GM12878 (cell line): Measurements from ENCODE around the gene LYSMD1.

Source experiments
- BRCA1 ChIP-seq: IDR thresholded peaks from 2 replicates; pipeline ENCODE4 v1.6.1; 2011; ENCODE audit warnings: low read depth, low read length, improper control_type of control experiment
- EP300 ChIP-seq, 2 experiments: fragments of 150-350 bp in 1 of 2; IDR thresholded peaks; 2 replicates each; pipeline ENCODE4 v1.6.1; 2011 to 2012; ENCODE audit warnings: low read depth in 2 of 2, low read length in 2 of 2, borderline replicate concordance in 1 of 2, improper control_type of control experiment in 1 of 2, inconsistent platforms in 1 of 2; ENCODE audit not compliant: control insufficient read depth in 1 of 2
- LARP7 ChIP-seq: fragments of 450-650 bp; IDR thresholded peaks from 2 replicates; pipeline ENCODE4 v1.6.1; 2017; ENCODE audit warnings: mild to moderate bottlenecking
- RCOR1 ChIP-seq: conservative IDR thresholded peaks from 2 replicates; pipeline ENCODE4 v1.6.1; 2012; ENCODE audit warnings: low read depth, low read length, improper control_type of control experiment
- TBL1XR1 ChIP-seq: IDR thresholded peaks from 2 replicates; pipeline ENCODE4 v1.6.1; 2012; ENCODE audit warnings: low read depth, low read length, improper control_type of control experiment
- TF ChIP-seq, protein P1 (sequence below), 3 experiments: IDR thresholded peaks in 2 of 3; conservative IDR thresholded peaks in 1 of 3; 2 replicates each; pipeline ENCODE4 v1.5.1; 2011; ENCODE audit warnings: low read depth in 3 of 3, low read length in 3 of 3, mild to moderate bottlenecking in 3 of 3, control low read depth in 2 of 3, moderate library complexity in 2 of 3, inconsistent platforms in 1 of 3, mixed read lengths in 1 of 3; ENCODE audit not compliant: control insufficient read depth in 2 of 3, insufficient read depth in 1 of 3; ENCODE audit errors: extremely low read depth in 1 of 3

DNA sequence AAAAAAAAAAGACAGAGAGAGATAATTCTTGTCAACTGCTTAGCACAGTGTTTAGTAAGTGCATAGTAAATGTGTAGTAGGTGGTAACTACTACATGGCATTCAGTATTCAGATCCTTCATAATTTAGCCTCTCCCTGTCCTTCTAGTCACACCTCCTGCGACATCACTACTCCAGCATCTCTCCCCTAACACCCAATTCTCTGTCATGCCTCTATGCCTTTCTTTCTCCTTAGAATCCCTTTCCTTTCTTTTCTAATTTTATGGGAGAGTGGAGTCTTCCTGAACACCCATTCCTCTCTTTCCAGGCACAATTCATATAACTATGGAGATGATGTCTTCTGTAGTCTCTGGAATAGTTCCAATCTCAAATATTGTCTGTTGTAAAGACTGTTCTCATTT lies 28.2 kb upstream of the LYSMD1 start:
- TF ChIP-seq BRCA1: no peak
- no peak for TF ChIP-seq TBL1XR1
- TF ChIP-seq EP300 (IDR thresholded peaks at IDR 0.05; ENCODE audit: borderline replicate concordance in 1 of 2, control insufficient read depth in 1 of 2, low read depth in 2 of 2, low read length in 2 of 2): no peak
- TF ChIP-seq, protein P1, sequence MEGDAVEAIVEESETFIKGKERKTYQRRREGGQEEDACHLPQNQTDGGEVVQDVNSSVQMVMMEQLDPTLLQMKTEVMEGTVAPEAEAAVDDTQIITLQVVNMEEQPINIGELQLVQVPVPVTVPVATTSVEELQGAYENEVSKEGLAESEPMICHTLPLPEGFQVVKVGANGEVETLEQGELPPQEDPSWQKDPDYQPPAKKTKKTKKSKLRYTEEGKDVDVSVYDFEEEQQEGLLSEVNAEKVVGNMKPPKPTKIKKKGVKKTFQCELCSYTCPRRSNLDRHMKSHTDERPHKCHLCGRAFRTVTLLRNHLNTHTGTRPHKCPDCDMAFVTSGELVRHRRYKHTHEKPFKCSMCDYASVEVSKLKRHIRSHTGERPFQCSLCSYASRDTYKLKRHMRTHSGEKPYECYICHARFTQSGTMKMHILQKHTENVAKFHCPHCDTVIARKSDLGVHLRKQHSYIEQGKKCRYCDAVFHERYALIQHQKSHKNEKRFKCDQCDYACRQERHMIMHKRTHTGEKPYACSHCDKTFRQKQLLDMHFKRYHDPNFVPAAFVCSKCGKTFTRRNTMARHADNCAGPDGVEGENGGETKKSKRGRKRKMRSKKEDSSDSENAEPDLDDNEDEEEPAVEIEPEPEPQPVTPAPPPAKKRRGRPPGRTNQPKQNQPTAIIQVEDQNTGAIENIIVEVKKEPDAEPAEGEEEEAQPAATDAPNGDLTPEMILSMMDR (IDR thresholded peaks at IDR 0.05 in 2 of 3, conservative IDR thresholded peaks at IDR 0.05 in 1 of 3; ENCODE audit: control insufficient read depth in 2 of 3, extremely low read depth in 1 of 3, insufficient read depth in 1 of 3, low read depth in 3 of 3, low read length in 3 of 3): no peak
- no peak for TF ChIP-seq RCOR1
- no peak for TF ChIP-seq LARP7
